GM21526 (cell line): Measurements from ENCODE around the gene SERPINB12.
A peak's percentile ranks its signal among the peaks of the same experiment; 100 is the strongest.

Source experiments
- ATAC-seq: cut with Tn5 transposase; IDR thresholded peaks from one replicate; pipeline ENCODE4 v1.9.1; 2021; ENCODE audit warnings: moderate library complexity; ENCODE audit not compliant: unreplicated experiment, low FRiP score

SERPINB12 gene, protein sequence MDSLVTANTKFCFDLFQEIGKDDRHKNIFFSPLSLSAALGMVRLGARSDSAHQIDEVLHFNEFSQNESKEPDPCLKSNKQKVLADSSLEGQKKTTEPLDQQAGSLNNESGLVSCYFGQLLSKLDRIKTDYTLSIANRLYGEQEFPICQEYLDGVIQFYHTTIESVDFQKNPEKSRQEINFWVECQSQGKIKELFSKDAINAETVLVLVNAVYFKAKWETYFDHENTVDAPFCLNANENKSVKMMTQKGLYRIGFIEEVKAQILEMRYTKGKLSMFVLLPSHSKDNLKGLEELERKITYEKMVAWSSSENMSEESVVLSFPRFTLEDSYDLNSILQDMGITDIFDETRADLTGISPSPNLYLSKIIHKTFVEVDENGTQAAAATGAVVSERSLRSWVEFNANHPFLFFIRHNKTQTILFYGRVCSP

DNA sequence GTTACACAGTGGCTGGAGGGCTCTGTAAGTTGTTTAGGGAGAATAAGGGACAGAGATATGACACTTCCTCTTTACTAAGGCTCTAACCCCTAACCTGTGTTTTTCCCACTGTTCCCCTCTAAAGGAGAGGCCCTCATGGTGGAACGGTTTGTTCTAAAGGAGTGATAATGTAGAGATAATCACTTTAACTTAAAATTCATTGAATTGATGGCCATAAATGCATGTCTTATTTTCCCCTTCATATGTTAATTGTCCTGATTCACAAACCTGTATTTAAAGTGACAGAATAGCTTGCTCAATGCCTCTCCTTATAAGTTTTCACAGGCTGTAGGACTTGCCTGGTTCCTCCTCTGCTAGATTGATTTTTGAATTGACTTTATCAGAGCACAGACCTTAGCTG is at the start of gene SERPINB12:
Gene SERPINB12 (plus strand): TSS at position 301 of the 400 bp plus-strand sequence. CDS start 13,791 bp downstream, outside the sequence.
- no peak for ATAC-seq

DNA sequence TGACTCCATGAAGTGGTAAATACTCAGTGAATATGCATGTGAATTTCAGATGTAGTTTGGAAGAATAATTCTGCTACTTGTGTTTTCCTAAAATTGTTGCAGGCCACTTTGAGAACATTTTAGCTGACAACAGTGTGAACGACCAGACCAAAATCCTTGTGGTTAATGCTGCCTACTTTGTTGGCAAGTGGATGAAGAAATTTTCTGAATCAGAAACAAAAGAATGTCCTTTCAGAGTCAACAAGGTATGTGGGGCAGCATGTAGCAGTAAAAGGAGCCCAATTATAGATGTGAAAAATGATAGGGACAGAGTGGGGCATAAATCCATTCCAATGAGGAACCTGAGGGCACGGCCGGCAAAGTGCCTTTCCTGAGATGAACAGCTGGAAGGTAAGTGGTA is 49.3 kb upstream of the SERPINB12 start:
- no peak for ATAC-seq

GRCh38 chr18:63495675-63496074 is 46.5 kb upstream of the SERPINB12 start:
- no peak for ATAC-seq

GRCh38 chr18:63505566-63506335 is 36.4 kb upstream of the SERPINB12 start:
- ATAC-seq: no peak

- ATAC-seq: no peak
Observed at GRCh38 chr18:63506336-63506646, 35.9 kb upstream of the SERPINB12 start.

DNA sequence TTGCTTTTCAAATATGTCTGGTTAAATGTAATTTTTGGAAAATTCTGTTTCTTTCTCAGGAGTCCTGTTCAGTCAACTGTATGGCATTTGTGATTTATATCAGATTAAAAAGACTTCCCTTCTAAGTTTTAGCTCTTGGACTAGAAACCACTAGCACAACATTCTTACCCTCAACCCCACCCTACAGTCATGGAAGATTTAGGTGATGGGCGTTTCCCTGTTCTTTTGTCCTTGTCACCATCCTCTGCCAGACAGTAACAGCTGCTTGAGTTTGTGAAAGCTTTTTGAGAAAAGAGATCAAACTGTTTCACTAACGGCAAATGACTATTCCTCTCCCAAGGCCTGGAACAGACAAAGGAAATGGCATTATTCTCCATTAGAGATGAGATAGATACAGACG is 33.6 kb upstream of the SERPINB12 start:
- ATAC-seq: no peak

- no peak for ATAC-seq
Observed at GRCh38 chr18:63511285-63511684, 30.9 kb upstream of the SERPINB12 start.

DNA sequence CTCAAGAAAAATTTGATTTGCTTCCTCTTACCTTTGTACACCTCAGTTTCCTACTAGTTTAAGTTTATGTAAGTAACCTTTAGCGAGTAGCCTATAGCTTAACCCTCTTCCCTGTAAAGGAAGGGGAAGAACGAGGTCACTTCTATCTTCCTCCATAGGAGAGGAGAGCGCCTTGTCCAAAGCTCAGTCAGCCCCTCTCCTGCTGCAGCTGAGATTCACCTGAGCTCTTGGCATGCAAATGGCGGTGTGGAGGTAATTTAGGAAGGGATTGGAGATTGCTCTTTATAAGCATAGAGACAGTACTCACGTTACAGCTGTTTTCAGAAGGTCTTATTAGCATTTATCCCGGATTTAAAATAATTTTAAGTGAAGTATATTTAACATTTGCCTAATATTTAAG is 27.8 kb upstream of the SERPINB12 start:
- no peak for ATAC-seq

- no peak for ATAC-seq
Observed at GRCh38 chr18:63514888-63515678, 27.1 kb upstream of the SERPINB12 start.

GRCh38 chr18:63515801-63516200 is 26.4 kb upstream of the SERPINB12 start:
- ATAC-seq: no peak

DNA sequence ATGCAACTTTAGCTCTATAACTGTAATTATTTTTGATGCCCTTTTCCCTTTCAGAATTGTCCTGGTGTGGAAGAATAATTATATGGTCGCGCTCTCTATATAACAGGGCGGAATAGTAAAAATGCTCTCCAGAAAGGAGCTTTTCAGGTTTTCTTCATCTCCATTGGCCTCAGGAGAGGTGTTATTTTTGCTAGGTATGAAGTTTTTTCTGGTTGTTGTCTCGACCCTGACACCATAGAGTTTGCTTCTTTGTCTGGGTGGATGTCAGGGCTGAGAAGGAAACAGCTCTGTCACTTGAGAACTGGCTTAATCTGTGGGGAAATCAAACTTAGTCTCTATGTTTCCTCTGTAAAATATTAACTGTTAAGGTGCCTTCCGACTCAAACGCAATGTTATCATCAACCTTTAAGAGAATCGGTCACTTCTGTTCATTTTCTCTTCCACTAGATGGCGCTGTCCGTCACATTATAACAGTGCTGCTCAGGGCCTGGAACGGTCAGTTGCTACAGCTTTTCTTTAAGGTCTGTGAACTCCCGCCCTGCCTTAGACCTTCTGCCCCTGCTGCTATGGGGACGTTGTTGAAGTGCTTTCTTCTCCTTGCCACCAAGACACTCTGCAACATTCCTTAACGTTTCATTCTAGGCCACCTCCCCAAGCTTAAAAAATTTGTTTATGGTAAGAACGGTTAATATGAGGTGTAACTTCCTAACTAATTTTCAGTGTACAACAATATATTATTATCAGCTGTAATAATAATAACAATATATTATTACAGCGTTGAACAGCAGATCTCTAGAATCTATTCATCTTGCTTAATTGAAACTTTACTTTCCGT is 23.8 kb upstream of the SERPINB12 start:
- peak; percentile 93 for ATAC-seq

- no peak for ATAC-seq
Observed at GRCh38 chr18:63520053-63520685, 22.0 kb upstream of the SERPINB12 start.

DNA sequence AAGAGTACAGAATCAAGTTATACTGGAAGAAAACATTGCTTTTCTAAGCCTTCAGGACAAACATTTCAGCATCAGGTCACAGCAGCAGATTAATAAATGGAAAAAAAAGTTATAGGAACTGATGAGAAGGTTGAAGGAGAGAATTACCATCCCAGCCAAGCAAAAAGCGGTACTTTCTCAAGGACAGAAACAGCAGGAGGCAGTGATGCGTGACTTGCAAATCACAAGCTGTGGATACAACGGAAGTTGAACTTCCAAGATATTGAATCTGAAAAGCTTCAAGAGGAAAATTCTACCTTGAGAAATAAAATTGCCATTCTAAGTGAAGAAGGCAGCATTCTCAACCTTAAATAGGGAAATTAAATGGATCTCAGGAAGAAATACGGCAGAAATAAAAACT is 18.5 kb upstream of the SERPINB12 start:
- ATAC-seq: no peak

- no peak for ATAC-seq
Observed at GRCh38 chr18:63527251-63527650, 14.9 kb upstream of the SERPINB12 start.

GRCh38 chr18:63528863-63529492 is 13.2 kb upstream of the SERPINB12 start:
- no peak for ATAC-seq

DNA sequence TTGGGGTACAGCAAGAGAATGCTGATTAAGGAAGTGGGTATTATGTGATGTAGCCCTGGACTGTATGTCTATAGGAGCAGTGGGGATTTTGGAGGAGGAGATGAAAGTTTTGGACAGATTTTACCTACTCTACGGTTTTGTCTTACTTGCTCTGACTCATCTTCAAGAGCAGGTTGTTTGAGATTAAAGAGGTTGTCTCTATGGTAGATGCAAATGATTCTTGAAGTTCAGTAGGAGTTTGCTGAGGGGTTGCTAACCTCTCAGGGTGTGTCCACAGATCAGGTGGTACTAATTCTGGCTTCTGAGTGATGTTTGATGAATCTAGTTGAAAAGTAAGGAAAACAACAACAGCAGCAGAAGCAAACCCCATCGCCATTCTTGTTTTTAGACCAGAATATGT is 9.7 kb upstream of the SERPINB12 start:
- no peak for ATAC-seq

- no peak for ATAC-seq
Observed at GRCh38 chr18:63534615-63535014, 7.6 kb upstream of the SERPINB12 start.

- no peak for ATAC-seq
Observed at GRCh38 chr18:63539904-63540510, 2.2 kb upstream of the SERPINB12 start.

GRCh38 chr18:63544017-63544416 is 1.8 kb downstream of the SERPINB12 start:
- ATAC-seq: no peak
